ENCODE results near the gene SETD6. TPM values are rescaled to one million over a fixed set of nuclear protein-coding genes. Genes with fewer than 3 reads are reported as not detected.

SETD6 gene
- total RNA-seq, 1 experiment from 2014 or later, result 41.1 TPM

DNA sequence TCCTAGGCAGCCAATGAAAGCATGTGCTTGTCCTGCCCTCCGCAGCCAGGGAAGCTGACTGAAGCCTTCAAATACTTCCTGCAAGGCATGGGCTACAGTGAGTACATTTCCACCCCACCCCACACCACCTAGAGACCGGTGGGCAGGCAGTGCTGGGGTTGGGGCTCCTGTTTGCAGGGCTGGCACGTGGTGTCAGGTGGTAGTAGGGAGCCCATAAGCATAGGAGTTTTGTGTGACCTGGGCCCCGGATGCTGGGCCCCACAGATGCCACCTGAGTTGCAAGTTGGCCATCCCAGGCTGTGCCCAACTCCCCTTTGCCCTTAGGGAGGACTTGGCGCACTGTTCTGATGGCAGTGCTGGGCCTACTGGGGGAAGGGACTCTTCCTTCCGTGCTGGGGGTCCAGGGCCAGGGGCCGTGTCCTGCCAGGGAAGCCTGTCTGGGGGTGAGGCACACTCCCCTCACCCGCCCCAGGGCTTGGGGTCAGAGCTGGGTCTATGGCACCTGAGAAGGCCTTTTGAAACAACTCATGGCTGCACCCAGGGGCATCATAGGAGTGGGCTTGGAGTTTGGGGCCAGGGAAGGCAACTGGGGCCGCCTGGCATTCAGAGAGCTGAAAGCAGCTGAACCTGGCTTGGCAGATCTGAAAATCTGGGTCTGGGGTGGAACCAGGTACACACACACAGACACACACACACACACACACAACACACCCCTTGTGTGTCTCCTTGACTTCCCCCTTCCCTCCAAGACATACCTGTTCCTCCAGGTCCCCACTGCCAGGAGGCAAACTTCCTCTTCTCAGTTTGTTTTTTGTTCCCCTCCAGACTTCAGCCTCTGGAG is 5.8 kb upstream of the SETD6 start:
- peaks cover 20% of the 10 kb centered on the region for H3K4me1 Mint-ChIP-seq
- no peak for DNase-seq (ENCODE audit: low spot score)
- no peak overlapping the region for H3K4me3 Mint-ChIP-seq
- ATAC-seq, result no peak
- H3K9me3 Mint-ChIP-seq, result no peaks in the 10 kb centered on the region
- peak overlapping the region; percentile 70; the same call in 1 of the 2 replicates for H3K27ac Mint-ChIP-seq
- no peaks in the 10 kb centered on the region for H3K36me3 Mint-ChIP-seq
- ChIA-PET POLR2A (no interaction called here), CTCF (interaction anchor here (1.2 to 1.7 kb wide), 3 partner anchors 14 to 247 kb away, joined by 4 to 5 read pairs (median 4); no protein-coding TSS in a partner anchor)
- peaks cover 2% of the 10 kb centered on the region; the same call in 1 of the 2 replicates for H3K27me3 Mint-ChIP-seq (ENCODE audit: low read depth)
- TF ChIP-seq KAT7 (CRISPR knock-in tag; IDR thresholded peaks at IDR 0.05; ENCODE audit: borderline replicate concordance) (no peak), ZNF416 (CRISPR knock-in tag; IDR thresholded peaks at IDR 0.05) (no peak), HMGA2 (CRISPR knock-in tag; IDR thresholded peaks at IDR 0.05) (no peak), ZNF121 (CRISPR knock-in tag; IDR thresholded peaks at IDR 0.05) (no peak), ZNF423 (CRISPR knock-in tag; IDR thresholded peaks at IDR 0.05) (no peak), NFYB (CRISPR knock-in tag; conservative IDR thresholded peaks at IDR 0.05; ENCODE audit: low read depth) (no peak), TEAD4 (CRISPR knock-in tag; IDR thresholded peaks at IDR 0.05) (no peak), SMAD3 (CRISPR knock-in tag; IDR thresholded peaks at IDR 0.05; ENCODE audit: borderline replicate concordance) (no peak)
- TF ChIP-seq, protein P1, sequence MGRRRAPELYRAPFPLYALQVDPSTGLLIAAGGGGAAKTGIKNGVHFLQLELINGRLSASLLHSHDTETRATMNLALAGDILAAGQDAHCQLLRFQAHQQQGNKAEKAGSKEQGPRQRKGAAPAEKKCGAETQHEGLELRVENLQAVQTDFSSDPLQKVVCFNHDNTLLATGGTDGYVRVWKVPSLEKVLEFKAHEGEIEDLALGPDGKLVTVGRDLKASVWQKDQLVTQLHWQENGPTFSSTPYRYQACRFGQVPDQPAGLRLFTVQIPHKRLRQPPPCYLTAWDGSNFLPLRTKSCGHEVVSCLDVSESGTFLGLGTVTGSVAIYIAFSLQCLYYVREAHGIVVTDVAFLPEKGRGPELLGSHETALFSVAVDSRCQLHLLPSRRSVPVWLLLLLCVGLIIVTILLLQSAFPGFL (CRISPR knock-in tag; IDR thresholded peaks at IDR 0.05; ENCODE audit: borderline replicate concordance), result no peak
- TF ChIP-seq, protein P2, sequence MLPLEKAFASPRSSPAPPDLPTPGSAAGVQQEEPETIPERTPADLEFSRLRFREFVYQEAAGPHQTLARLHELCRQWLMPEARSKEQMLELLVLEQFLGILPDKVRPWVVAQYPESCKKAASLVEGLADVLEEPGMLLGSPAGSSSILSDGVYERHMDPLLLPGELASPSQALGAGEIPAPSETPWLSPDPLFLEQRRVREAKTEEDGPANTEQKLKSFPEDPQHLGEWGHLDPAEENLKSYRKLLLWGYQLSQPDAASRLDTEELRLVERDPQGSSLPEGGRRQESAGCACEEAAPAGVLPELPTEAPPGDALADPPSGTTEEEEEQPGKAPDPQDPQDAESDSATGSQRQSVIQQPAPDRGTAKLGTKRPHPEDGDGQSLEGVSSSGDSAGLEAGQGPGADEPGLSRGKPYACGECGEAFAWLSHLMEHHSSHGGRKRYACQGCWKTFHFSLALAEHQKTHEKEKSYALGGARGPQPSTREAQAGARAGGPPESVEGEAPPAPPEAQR (CRISPR knock-in tag; IDR thresholded peaks at IDR 0.05), result no peak
- TF ChIP-seq, protein P3, sequence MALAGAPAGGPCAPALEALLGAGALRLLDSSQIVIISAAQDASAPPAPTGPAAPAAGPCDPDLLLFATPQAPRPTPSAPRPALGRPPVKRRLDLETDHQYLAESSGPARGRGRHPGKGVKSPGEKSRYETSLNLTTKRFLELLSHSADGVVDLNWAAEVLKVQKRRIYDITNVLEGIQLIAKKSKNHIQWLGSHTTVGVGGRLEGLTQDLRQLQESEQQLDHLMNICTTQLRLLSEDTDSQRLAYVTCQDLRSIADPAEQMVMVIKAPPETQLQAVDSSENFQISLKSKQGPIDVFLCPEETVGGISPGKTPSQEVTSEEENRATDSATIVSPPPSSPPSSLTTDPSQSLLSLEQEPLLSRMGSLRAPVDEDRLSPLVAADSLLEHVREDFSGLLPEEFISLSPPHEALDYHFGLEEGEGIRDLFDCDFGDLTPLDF (CRISPR knock-in tag; IDR thresholded peaks at IDR 0.05), result no peak
- TF ChIP-seq, protein P4, sequence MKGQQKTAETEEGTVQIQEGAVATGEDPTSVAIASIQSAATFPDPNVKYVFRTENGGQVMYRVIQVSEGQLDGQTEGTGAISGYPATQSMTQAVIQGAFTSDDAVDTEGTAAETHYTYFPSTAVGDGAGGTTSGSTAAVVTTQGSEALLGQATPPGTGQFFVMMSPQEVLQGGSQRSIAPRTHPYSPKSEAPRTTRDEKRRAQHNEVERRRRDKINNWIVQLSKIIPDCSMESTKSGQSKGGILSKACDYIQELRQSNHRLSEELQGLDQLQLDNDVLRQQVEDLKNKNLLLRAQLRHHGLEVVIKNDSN (CRISPR knock-in tag; IDR thresholded peaks at IDR 0.05), result no peak
- TF ChIP-seq, protein P5, sequence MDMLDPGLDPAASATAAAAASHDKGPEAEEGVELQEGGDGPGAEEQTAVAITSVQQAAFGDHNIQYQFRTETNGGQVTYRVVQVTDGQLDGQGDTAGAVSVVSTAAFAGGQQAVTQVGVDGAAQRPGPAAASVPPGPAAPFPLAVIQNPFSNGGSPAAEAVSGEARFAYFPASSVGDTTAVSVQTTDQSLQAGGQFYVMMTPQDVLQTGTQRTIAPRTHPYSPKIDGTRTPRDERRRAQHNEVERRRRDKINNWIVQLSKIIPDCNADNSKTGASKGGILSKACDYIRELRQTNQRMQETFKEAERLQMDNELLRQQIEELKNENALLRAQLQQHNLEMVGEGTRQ (CRISPR knock-in tag; IDR thresholded peaks at IDR 0.05), result no peak
- TF ChIP-seq, protein P6, sequence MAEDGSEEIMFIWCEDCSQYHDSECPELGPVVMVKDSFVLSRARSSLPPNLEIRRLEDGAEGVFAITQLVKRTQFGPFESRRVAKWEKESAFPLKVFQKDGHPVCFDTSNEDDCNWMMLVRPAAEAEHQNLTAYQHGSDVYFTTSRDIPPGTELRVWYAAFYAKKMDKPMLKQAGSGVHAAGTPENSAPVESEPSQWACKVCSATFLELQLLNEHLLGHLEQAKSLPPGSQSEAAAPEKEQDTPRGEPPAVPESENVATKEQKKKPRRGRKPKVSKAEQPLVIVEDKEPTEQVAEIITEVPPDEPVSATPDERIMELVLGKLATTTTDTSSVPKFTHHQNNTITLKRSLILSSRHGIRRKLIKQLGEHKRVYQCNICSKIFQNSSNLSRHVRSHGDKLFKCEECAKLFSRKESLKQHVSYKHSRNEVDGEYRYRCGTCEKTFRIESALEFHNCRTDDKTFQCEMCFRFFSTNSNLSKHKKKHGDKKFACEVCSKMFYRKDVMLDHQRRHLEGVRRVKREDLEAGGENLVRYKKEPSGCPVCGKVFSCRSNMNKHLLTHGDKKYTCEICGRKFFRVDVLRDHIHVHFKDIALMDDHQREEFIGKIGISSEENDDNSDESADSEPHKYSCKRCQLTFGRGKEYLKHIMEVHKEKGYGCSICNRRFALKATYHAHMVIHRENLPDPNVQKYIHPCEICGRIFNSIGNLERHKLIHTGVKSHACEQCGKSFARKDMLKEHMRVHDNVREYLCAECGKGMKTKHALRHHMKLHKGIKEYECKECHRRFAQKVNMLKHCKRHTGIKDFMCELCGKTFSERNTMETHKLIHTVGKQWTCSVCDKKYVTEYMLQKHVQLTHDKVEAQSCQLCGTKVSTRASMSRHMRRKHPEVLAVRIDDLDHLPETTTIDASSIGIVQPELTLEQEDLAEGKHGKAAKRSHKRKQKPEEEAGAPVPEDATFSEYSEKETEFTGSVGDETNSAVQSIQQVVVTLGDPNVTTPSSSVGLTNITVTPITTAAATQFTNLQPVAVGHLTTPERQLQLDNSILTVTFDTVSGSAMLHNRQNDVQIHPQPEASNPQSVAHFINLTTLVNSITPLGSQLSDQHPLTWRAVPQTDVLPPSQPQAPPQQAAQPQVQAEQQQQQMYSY (CRISPR knock-in tag; IDR thresholded peaks at IDR 0.05), result no peak
- TF ChIP-seq, protein P7, sequence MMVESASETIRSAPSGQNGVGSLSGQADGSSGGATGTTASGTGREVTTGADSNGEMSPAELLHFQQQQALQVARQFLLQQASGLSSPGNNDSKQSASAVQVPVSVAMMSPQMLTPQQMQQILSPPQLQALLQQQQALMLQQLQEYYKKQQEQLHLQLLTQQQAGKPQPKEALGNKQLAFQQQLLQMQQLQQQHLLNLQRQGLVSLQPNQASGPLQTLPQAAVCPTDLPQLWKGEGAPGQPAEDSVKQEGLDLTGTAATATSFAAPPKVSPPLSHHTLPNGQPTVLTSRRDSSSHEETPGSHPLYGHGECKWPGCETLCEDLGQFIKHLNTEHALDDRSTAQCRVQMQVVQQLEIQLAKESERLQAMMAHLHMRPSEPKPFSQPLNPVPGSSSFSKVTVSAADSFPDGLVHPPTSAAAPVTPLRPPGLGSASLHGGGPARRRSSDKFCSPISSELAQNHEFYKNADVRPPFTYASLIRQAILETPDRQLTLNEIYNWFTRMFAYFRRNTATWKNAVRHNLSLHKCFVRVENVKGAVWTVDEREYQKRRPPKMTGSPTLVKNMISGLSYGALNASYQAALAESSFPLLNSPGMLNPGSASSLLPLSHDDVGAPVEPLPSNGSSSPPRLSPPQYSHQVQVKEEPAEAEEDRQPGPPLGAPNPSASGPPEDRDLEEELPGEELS (CRISPR knock-in tag; IDR thresholded peaks at IDR 0.05), result no peak
- TF ChIP-seq, protein P8, sequence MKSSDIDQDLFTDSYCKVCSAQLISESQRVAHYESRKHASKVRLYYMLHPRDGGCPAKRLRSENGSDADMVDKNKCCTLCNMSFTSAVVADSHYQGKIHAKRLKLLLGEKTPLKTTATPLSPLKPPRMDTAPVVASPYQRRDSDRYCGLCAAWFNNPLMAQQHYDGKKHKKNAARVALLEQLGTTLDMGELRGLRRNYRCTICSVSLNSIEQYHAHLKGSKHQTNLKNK (CRISPR knock-in tag; IDR thresholded peaks at IDR 0.05), result no peak

Data from WTC11 (cell line).